ENCODE results near the gene FAM234A. TPM values are rescaled to one million over a fixed set of nuclear protein-coding genes. Genes with fewer than 3 reads are reported as not detected.

The FAM234A gene
- total and polyA plus RNA-seq, 8 donors, result 13.1 to 87.2 (median 35.1) TPM

DNA sequence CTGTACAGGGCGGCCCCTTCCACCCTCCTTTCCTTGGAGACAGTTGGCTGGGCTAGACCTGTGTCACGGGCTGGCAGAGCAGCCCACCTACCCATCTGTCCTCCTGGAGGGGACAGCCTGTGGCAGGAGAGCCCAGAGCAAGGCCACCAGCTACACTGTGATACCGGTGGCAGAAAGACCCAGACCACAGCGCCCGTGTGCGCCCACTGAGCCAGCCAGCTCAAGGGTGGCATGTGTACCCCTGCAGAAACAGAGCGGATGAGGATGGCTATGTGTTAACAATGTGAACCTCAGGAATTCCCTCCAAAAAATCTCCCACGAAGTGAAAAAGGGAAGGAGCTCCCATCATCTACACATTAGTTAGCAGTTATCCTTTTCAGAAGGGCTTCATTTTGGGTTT, 47.3 kb upstream of the FAM234A start:
- no peaks in the 10 kb centered on the region for H3K27me3 ChIP-seq
- TF ChIP-seq EP300 (IDR thresholded peaks at IDR 0.05) (no peak), POLR2AphosphoS5 (IDR thresholded peaks at IDR 0.05) (no peak), POLR2A (IDR thresholded peaks at IDR 0.05) (no peak)
- TF ChIP-seq, protein P1, sequence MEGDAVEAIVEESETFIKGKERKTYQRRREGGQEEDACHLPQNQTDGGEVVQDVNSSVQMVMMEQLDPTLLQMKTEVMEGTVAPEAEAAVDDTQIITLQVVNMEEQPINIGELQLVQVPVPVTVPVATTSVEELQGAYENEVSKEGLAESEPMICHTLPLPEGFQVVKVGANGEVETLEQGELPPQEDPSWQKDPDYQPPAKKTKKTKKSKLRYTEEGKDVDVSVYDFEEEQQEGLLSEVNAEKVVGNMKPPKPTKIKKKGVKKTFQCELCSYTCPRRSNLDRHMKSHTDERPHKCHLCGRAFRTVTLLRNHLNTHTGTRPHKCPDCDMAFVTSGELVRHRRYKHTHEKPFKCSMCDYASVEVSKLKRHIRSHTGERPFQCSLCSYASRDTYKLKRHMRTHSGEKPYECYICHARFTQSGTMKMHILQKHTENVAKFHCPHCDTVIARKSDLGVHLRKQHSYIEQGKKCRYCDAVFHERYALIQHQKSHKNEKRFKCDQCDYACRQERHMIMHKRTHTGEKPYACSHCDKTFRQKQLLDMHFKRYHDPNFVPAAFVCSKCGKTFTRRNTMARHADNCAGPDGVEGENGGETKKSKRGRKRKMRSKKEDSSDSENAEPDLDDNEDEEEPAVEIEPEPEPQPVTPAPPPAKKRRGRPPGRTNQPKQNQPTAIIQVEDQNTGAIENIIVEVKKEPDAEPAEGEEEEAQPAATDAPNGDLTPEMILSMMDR (IDR thresholded peaks at IDR 0.05), result no peak
- H3K4me3 ChIP-seq, result no peak overlapping the region
- 92 to 98% (median 96%) methylated on average over 8 of the region's 8 CpGs for WGBS, 5 donors
- no peaks in the 10 kb centered on the region for H3K4me1 ChIP-seq
- H3K36me3 ChIP-seq, result peaks cover 50 to 60% (median 53%) of the 10 kb centered on the region in 4 donors
- DNase-seq, result no peak
- H3K9me3 ChIP-seq, result no peaks in the 10 kb centered on the region
- intact Hi-C loops (cut with DNase I; ENCODE audit: low total_unique reads), result no loop called here
- H3K27ac ChIP-seq, result no peak overlapping the region

DNA sequence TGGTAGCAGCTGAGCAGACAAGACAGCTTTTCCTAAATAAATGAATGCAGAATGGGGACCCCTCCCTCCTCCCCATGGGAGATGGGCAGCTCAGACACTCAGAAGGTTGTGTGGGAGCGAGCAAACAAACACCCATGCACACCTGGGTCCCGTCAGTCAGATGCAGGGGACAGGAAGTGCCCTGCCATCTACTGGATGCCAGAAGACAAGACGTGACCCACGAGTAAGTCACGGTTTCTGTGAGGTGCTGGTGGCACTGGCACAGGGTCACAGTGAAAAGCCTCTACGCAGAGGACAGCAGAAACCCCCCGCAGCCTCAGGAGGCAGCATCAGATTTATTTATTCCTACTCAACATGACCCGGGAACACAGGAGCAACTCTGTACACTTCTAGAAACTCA, 45.9 kb upstream of the FAM234A start:
- no peak for DNase-seq
- intact Hi-C loops (cut with DNase I; ENCODE audit: low total_unique reads), result no loop called here
- H3K27me3 ChIP-seq, result no peaks in the 10 kb centered on the region
- 59 to 68% (median 62%) methylated on average over 8 of the region's 8 CpGs for WGBS, 5 donors
- no peaks in the 10 kb centered on the region for H3K4me1 ChIP-seq
- H3K36me3 ChIP-seq, result peaks cover 61 to 74% (median 67%) of the 10 kb centered on the region in 4 donors
- H3K9me3 ChIP-seq, result no peaks in the 10 kb centered on the region
- no peak overlapping the region for H3K27ac ChIP-seq
- TF ChIP-seq POLR2A (IDR thresholded peaks at IDR 0.05), result no peak
- TF ChIP-seq, protein P1 (IDR thresholded peaks at IDR 0.05), result no peak
- no peak for TF ChIP-seq POLR2AphosphoS5 (IDR thresholded peaks at IDR 0.05)
- TF ChIP-seq EP300 (IDR thresholded peaks at IDR 0.05), result no peak
- no peak overlapping the region for H3K4me3 ChIP-seq

DNA sequence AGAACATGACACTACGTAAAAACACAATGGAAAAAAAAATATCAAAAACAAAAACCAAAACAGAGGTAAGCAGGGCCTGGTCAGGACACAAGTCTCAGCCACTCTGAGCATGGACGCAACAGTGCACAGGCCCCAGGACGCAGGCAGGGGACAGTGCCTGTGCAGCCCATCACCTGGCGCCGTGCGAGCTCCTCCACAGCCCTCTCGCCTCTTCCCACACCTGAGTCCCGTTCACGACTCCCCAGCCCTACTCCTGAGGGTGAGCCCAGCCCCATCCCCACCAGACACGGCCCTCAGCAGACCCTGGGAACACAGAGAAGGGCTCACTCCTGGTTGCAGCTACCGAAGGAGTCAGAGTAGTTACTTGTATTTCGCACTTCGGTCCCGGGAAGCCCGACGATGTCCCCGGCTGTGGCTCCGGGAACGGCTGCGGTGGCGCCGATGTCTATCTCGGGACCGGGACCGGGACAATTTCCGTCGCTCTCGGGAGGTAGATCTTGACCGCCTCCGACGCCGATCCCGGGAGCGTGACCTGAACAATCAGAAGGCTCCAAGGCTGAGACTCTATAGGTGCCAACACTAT, 44.9 kb upstream of the FAM234A start:
- Histone ChIP-seq H3K27ac (no peak overlapping the region), H3K27me3 (no peaks in the 10 kb centered on the region), H3K36me3 (peaks cover 71 to 84% (median 77%) of the 10 kb centered on the region in 4 donors), H3K4me3 (no peak overlapping the region), H3K4me1 (no peaks in the 10 kb centered on the region), H3K9me3 (no peaks in the 10 kb centered on the region)
- intact Hi-C loops (cut with DNase I; ENCODE audit: low total_unique reads), result no loop called here
- no peak for TF ChIP-seq POLR2A (IDR thresholded peaks at IDR 0.05)
- TF ChIP-seq POLR2AphosphoS5 (IDR thresholded peaks at IDR 0.05), result no peak
- TF ChIP-seq, protein P1 (IDR thresholded peaks at IDR 0.05), result no peak
- TF ChIP-seq EP300 (IDR thresholded peaks at IDR 0.05), result no peak
- WGBS, 5 donors, result 93 to 96% (median 96%) methylated on average over 18 to 34 of the region's 34 CpGs
- DNase-seq, result no peak

DNA sequence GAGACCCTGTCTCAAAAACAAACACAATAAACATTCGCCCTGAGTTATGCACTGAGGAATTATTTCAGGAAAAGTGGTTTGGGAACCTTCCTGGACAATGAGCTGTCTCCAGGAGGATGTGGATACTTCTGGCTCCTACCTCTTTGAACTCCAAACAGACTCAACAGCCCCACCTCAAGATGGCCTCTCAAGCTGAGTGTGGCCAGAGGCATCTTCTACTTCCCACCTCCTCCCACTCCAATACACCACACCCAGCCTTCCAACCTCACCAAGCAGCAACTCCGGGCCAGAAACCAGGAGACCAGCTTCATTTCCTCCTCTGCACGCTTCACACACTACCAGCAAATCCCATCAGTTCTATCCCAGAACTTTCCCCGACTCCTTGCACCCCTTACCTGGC, 42.8 kb upstream of the FAM234A start:
- Histone ChIP-seq H3K9me3 (no peaks in the 10 kb centered on the region), H3K4me1 (no peaks in the 10 kb centered on the region), H3K4me3 (no peak overlapping the region), H3K27ac (no peak overlapping the region), H3K27me3 (no peaks in the 10 kb centered on the region), H3K36me3 (peaks cover 91 to 98% (median 98%) of the 10 kb centered on the region in 4 donors)
- intact Hi-C loops (cut with DNase I; ENCODE audit: low total_unique reads), result no loop called here
- 84 to 88% (median 86%) methylated on average over 4 of the region's 4 CpGs for WGBS, 5 donors
- TF ChIP-seq POLR2AphosphoS5 (IDR thresholded peaks at IDR 0.05), result no peak
- TF ChIP-seq POLR2A (IDR thresholded peaks at IDR 0.05), result no peak
- TF ChIP-seq, protein P1 (IDR thresholded peaks at IDR 0.05), result no peak
- no peak for TF ChIP-seq EP300 (IDR thresholded peaks at IDR 0.05)
- DNase-seq, result no peak

Data from stomach (tissue), 9 donors.